Activated CD4-positive, CD25-positive, alpha-beta regulatory T cell (primary cell): ENCODE measurements around the gene CAMTA1.

Experiments used
- DNase-seq, 4 experiments: peaks; one replicate each; lab custom pipeline; 2025; lab: John Stamatoyannopoulos, UW

The CAMTA1 gene

DNA sequence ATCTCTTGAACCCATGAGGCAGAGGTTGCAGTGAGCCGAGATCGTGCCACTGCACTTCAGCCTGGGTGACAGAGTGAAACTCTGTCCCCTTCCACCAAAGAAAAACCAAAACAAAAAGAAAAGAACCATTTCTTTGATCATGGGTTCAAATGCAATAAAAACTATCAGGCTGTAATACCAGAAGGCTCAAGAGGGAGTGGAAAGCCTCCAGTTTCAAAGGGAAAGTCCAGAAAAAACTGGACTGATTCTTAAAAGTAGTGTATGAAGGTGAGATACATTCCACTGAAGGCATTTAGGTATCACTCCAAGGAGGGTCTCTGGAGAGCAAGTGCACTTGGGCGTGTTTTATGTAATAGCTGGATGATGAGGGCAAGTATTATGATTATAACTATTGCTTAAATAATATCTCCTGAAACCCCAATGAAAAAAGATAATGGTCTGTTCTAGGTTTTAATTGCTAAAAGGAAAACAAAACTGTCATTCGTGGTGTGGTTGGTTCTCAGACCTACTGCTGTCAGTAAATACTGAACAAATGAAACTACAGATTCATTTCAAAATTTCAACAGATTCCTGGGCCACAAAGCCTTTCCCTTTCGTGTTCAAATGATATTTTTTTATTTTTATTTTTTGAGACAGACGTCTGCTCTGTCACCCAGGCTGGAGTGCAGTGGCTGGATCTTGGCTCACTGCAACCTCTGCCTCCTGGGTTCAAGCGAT, 6.0 kb upstream of the CAMTA1 start:
- DNase-seq: no peak

DNA sequence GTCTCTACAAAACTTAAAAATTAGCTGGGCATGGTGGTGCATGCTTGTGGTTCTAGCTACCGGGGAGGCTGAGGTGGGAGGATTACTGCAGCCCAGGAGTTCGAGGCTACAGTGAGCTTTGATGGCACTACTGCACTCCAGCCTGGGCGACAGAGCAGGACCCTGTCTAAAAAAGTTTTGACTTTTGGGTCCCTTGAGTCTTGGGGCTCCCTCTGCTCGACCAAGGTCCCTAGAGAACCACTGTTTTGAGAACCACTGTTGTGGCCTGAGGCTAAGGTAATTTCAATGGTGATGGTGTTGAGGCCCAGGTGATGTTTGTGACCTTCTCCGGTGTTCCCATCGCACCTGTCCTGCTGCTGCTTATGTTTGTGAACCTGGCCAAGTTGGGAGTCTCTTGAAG, 3.1 kb upstream of the CAMTA1 start:
- no peak for DNase-seq

DNA sequence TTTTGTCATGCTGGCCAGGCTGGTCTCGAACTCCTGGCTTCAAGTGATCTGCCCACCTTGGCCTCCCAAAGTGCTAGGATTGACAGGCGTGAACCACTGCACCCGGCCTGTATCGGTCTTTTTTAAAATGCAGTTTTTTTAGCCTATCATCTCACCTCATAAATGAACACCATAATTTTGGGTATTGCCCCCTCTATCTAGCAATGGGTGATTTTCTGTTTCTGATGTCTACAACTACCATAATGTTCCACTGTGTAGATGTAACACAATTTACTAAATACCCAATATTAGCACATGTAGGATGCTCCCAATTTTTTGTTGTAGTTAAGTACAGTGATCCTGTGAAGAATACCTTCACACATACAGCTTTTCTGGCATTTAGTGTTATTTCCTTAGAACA, 2.0 kb upstream of the CAMTA1 start:
- no peak for DNase-seq

DNA sequence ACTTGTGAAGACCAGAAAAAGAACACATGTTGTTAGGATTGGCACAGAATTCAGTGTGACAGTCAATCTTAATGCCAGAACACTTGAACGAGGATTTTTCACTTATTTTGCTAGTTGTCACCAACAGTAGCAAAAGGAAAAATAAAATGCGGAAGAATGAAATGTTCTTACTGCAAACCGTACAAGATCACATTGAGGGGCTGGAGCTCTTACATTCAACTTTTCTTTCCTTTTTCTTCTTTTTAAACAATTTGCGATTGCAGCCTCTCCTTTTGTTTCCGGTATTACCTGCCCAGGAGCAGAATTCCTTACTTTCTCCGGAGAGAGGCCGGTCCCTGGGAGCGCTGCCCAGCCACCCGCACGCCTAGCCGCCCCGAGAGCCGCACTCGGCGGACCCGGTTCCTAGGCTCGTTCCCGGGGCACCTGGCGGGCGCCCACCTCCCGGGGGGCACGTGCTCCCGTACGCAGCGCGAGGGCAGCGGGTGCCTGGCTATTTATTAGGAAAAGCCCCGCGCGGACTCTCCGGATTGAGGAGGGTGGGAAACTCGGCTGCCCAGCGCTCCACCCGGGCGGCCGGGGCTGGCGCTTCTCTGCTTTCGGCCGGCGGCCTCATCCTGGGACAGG, 1.2 kb upstream of the CAMTA1 start:
- no peak for DNase-seq

DNA sequence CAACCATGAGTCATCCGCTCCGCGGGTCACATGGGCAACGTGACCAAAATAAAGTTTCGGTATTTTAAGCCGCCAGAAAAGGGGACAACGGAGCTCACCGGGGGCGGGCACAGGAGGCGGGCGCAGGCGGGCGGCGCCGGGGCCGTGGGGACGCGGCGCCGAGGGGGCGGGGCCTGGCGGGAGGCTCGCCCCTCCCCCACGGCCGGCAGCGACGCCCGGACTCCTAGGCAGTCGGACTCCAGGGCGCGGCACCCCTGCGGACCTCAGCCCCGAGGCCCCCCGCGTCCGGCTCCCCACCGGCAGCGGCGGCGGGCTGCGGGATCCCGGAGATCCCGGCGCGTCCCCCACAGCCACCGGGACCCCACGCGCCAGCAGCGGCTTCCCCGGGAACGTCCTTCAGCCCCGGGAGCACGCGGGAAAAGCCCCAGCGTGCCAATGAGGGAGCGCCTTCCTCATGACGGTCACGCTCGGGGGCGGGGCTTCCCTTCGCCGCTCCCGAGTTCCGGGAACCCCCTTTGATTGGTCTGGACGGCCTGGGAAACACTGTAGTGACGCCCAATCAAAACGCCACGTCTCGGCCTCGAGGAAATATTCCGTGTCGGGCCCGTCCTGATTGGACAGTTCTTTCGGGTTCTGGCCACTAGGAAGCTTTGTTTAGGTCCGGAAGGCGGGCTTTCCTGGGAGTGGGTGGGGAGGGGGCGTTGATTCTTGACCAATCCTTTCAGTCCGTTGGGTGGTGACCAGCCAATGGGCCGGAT, 515 bp upstream of the CAMTA1 start:
- peak; percentile 98 to 100 (median 99) for DNase-seq

DNA sequence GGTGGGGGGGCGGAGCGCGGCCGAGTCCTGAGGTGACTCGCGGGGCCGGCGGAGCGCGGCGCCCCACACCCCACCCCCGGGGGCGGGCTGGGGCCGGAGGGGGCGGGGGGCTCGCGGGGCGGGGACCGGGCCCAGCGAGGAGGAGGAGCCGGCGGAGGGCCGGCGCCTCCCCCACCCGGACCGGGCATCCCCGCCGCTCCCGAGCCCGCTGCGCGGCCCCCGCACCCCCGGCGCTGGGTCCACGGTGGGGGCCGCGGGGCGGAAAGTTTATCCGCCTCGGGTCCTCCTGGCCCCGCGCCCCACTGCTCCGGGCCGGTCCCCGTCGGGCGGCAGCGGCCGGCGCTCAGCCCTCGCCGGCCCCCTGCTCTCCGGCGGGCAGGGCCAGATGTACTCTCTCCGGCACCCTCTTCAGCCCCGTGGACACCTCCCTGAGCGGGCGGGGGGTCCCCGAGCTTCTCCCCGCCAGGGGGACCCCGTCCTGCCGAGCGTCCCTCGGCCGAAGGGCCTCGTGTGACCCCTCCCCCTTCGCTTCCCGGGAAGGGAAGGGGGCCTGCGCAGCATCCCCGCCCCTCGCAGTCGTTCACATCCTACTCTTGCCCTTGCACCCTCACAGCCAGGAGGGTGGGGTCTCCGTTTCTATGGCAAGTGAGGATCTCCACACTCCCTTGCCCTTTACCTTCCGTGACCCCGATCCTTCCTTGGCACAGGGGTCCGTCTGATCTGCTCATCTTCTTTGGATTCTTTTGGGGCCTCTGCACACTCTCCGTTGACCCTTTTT, 663 bp downstream of the CAMTA1 start:
- peak in 3 of 4 experiments; percentile 26 to 32 (median 32) for DNase-seq

DNA sequence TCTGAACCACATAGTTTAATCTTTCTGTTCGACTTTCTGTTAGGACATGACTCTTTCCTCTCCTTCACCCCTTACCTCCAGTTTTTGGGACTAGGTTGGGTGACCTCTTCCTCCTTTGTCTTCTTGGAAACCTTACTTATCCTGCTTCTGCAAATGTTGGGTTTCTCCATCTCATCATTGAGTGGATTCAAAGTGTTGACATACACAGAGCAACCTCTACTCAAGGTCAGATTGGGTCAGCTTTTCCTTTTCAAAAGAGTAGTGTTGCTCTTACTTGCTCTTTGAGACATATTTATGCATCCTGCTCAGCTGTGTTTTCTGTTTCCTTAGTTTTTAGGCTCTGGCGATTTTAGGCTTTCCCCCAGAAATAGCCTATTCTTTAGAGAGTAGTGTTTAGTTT, 3.7 kb downstream of the CAMTA1 start:
- no peak for DNase-seq

DNA sequence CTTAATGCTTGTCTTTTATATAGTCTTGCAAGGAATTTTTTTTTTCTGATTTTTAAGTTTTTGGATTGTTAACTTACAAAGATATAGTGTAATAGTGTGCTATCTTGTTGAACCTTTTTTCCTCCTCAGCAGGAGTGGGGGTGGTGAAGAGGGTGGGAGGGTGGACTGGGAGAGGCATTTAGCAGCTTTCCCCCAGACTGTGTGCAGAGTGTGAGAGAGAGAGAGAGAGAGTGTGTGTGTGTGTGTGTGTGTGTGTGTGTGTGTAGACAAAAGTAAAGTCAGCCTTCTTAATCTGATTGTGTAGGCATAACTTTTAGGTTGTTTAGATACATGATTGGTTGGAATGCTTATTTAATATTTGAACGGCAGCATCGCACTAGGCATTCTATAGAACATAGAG, 4.9 kb downstream of the CAMTA1 start:
- DNase-seq: no peak

DNA sequence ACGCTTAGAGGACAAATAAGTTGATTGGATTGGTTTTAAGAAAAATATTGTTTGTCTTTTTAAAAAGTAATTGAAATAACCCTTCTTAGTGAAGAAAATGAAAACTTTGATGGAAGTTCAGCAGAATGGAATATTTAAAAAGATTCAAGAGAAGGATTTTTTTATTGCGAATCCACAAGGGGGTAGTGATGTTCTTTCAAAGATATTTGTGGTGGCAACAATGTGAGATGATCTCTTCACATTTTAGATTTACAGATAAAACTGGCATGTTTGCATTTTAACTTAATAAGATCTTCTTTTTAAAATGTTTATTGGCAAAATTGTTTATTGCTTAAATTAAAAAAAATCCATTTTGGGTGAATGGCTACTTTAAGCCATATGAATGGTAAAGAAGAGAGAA, 8.9 kb downstream of the CAMTA1 start:
- DNase-seq: no peak

DNA sequence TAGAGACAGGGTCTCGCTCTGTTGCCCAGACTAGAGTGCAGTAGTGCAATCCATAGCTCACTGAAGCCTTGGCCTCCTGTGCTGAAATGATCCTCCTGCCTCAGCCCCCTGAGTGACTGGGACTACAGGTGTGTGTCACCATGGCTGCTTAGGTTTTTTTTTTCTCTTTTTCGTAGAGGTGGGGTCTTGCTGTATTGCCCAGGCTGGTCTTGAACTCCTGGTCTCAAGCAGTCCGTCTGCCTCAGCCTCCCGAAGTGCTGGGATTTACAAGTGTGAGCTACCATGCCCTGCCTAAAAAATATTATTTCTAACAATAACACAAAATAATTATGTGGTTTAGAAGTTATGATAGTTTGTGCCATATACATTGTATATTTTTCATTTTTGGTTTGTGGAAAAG, 9.9 kb downstream of the CAMTA1 start:
- no peak for DNase-seq

DNA sequence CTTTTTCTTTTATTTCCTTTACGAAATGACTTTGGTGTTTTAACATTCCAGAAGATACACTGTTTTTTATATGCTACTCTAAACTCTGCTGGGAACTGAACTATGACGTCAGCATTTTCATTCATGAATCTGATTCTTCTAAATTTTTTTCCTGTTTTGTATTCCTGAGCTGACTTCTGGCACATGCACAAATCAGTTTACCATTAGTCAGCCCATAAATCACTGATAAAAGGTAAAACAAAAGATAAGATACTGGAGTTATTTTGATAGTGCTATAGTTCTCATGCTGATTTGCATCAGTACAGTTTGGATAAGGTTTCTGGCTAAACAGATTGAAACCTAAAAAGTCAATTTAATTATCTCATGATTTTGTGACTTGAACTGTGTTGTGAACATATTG, 10.4 kb downstream of the CAMTA1 start:
- DNase-seq: no peak

DNA sequence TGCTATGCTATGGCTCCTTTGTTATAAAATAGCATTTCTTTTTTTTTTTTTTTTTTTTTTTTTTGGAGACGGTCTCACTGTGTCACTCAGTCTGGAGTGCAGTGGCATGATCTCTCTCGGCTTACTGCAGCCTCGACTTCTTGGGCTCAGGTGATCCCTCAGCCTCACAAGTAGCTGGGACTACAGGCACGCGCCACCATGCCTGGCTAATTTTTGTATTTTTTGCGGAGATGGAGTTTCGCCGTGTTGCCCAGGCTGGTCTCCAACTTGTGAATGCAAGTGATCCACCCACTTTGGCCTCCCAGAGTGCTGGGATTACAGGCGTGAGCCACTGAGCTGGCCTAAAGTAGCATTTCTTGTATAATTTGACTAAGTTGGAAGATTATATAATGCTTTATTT, 10.8 kb downstream of the CAMTA1 start:
- no peak for DNase-seq

DNA sequence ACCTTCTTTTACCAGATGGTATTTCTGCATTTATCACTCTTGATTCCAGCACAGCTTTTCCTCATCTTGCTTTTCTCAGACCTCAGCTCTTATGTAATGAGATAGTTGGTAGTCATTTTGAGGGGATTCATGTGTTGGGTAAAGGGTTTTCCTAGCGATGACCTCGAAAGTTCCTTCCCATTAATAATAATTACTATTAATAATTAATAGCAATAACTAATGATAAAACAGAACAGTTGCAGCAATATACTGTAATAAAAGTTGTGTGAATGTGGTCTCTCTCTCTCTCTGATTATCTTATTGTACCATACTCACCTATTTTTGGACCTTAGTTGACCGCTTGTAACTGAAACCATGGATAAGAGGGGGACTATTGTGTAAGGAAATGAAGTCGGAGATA, 14.2 kb downstream of the CAMTA1 start:
- no peak for DNase-seq

DNA sequence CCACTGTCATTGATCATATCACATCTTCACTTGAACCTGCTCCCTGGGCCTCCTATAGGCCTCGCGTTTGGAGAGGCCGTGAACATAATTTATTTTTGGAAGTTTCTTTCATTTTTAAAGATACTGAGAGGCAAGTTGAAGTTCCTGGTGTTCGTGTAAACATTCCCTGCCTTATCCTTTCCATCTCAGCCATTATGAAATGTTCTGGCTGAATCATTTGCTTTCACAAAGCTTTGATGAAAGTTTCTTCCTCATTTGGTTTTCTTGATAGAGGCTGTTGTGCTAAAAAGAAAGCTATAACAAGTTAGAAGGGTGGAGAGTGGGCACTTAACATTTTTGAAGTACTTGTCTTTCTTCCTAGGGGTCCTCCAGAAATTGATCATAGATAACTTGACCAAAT, 15.5 kb downstream of the CAMTA1 start:
- DNase-seq: no peak

DNA sequence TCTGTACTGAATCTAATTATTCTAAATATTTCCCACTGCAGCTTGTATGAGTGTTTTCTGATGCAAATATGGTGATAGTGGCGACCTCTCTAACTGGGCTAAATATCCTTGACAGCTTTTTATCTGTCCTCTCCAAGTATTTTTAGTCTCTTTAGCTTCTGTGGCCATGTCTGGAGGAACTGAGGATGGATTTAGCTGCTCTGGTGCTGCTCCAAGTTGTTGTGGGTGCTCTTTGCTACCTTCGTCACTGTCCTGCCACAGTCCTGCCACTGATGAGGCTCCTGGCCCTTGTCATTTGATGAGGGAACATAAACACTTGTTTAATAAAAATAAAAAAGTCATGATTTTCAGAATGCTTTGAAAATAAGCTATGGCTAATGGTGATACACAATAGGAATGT, 15.9 kb downstream of the CAMTA1 start:
- DNase-seq: no peak

DNA sequence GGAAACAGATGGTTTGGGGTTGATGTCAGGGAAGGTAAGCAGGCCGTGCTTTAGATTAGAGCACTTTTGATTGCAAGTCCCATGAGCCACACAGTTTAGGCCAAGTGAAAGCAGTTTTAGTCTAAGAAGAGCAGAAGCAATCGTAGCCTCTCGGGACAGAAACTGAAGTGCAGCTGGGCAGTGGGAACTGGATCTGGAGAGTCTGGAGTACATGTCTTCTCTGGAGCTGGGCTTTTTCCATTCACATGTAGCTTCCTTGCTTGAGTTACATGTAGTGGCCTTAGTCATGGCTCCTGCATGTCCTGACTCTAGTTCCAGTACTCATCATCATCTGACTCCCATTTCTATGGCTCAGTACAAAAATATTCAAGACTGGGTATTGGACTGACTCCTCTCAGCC, 16.7 kb downstream of the CAMTA1 start:
- DNase-seq: no peak

DNA sequence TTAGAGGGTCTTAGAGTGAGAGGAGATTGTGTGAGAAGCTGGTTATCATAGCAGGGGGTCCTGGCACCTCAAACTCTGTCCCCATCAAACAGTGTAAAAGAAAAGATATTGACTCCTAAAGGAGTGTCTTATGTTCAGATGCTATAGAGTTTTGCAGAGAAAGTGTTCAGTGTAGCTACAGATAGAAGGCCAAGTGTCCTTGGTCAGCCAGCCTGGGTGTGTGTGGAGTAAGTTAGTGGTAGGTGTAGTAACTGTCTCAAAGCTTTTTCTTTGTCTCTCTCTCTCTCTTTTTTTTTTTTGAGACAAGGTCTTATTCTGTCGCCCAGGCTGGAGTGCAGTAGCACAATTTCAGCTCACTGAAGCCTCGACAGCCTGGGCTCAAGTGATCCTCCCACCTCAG, 17.2 kb downstream of the CAMTA1 start:
- DNase-seq: no peak

DNA sequence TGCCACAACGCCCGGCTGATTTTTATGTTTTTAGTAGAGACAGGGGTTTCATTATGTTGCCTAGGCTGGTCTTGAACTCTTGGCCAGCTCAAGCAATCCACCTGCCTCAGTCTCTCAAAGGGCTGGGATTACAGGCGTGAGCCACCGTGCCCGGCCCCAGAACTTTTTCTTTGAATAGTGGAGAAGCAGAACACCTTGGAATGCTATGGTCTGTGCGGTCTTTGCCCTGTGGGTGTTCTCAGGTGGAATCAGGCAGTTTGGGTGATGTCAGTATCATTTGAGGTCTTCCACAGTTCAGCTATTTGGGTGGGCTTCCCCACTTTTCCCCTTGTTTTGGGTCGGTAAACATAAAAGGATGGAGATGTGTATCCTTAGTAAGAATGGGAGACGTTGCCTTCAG, 17.6 kb downstream of the CAMTA1 start:
- DNase-seq: no peak

DNA sequence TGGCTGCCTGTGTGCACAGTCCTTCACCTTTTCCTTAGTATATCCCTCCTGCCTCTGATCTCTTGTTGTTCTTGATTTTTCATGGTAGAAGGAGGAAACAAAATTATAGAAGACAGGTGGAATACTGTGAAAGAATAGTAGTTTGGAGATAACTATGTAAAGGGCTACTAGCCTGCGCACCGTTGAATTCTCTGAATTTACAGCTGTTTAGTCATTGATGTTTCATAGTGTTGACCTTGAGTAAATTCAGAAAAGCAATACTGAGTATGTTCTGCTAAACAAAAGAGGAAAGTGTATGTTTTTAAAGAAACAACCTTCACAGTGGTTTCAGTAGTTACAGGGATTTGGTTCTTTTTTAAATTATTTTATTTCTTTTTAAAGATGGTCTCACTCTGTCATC, 18.1 kb downstream of the CAMTA1 start:
- no peak for DNase-seq

DNA sequence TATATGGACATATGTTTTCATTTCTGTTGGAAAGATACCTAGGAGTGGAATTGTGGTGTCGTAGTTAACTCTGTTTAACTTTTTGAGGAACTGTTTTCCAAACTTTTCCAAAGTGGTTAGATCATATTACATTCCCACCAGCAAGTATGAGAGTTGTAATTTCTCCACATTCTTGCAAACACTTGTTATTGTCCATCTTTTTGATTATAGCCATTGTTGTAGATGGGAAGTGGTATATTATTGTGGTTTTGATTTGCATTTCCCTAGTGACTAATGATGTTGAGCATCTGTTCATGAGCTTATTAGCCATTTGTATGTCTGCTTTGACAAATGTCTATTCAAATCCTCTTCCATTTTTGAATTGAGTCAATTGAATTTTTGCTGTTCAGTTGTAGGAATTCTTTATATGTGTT, 19.8 kb downstream of the CAMTA1 start:
- DNase-seq: no peak

DNA sequence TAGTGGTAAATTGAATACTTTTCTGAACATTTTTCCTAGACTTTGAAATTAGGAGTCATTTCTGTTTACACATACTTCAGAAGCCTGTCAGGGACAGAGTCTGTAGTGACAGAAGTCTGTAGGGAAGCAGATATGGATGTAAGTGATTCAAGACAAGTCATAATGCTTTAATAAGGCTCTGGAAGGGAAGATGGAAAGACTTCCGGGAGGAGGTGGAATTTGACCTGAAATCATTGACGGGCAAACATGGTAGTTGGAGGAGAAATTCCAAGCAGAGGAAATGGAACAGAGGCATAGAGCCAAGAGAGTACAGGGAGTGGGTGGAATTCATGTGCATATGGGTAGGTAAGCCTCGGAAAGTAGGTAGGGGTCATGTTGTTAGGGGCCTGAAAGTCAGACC, 22.5 kb downstream of the CAMTA1 start:
- DNase-seq: no peak

DNA sequence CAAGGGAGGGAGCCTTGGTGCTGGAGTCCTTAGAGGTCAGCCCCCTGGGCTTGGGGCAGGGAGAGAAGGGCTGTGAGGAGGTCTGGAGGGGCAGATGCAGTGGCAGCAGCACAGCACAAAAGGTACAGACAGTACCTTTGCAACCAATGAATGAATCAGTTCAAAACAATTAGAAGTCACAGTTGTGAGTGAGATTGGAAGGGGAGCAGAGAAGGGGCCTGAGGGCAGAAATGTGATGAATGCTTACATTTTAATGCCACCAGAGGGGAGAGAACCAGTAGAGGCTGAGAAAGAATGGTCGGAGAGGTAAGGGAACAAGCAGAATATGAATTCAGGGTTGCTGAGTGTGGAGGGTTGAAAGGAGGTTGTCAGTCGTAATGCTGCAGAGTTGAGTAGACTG, 24.2 kb downstream of the CAMTA1 start:
- DNase-seq: no peak
